Tibial nerve (tissue), 4 donors: Measurements from ENCODE around the gene LAD1. TPM values are rescaled to one million over a fixed set of nuclear protein-coding genes. Genes with fewer than 3 reads are reported as not detected.

Experiments used
- DNase-seq, 2 donors: peaks; one replicate each; pipeline ENCODE4 v3.0.0-alpha.2; 2019; ENCODE audit warnings: low spot score in 2 of 2
- H3K27ac ChIP-seq, 4 donors: fragments of 200-600 bp; sonication (generic) in 3 of 4; one replicate each; pipeline ENCODE4 v1.5.1; 2017 to 2019; ENCODE audit warnings: mild to moderate bottlenecking in 1 of 4
- H3K27me3 ChIP-seq, 2 donors: fragments of 200-600 bp; sonication (generic) in 1 of 2; one replicate each; pipeline versions ENCODE4 v1.5.1 to v1.6.0; 2017 to 2019
- H3K36me3 ChIP-seq, 3 donors: fragments of 200-600 bp; sonication (generic); one replicate each; pipeline ENCODE4 v1.5.1; 2018 to 2019
- H3K4me1 ChIP-seq, 4 donors: fragments of 200-600 bp; sonication (generic) in 3 of 4; one replicate each; pipeline ENCODE4 v1.5.1; 2017 to 2019
- H3K4me3 ChIP-seq, 4 donors: fragments of 200-600 bp; sonication (generic) in 3 of 4; one replicate each; pipeline ENCODE4 v1.5.1; 2017 to 2019; ENCODE audit warnings: mild to moderate bottlenecking in 1 of 4, moderate library complexity in 1 of 4
- H3K9me3 ChIP-seq, 4 donors: fragments of 200-600 bp; sonication (generic) in 3 of 4; one replicate each; pipeline ENCODE4 v1.5.1; 2017 to 2019
- EP300 ChIP-seq, 2 donors: sonication (generic); formaldehyde crosslinking; IDR thresholded peaks; one replicate each; pipeline ENCODE4 v1.6.1; 2017; ENCODE audit warnings: antibody characterized with exemption in 2 of 2, mild to moderate bottlenecking in 1 of 2
- POLR2A ChIP-seq, 2 donors: fragments of 450-650 bp; IDR thresholded peaks; one replicate each; pipeline ENCODE4 v1.6.1; 2017; ENCODE audit warnings: antibody characterized with exemption in 2 of 2, mild to moderate bottlenecking in 2 of 2, moderate library complexity in 2 of 2
- WGBS, 2 donors: methylation state at CpG; one replicate each; pipeline ENCODE4 v1.1.5; 2018; 5-methylcytosine and 5-hydroxymethylcytosine counted together
- total RNA-seq, 4 donors: library from RNA; depleted of rRNA; stranded (reverse); fragments of >200 nt; gene quantifications; one replicate each; pipeline ENCODE4 v1.1.0, GENCODE V29; 2016
- TF ChIP-seq, protein P1 (sequence below), 5 experiments: fragments of 200-600 bp in 3 of 5; fragments of 450-650 bp in 2 of 5; sonication (generic) in 3 of 5; IDR thresholded peaks; one replicate each; pipeline ENCODE4 v1.5.1; 2016 to 2019; ENCODE audit warnings: antibody characterized with exemption in 5 of 5, mild to moderate bottlenecking in 3 of 5, moderate library complexity in 2 of 5

Gene LAD1
- total RNA-seq, 4 donors from 2014 or later, result not detected

GRCh38 chr1:201356701-201357100, 42.4 kb downstream of the LAD1 start:
- H3K36me3 ChIP-seq, result no peaks in the 10 kb centered on the region

DNA sequence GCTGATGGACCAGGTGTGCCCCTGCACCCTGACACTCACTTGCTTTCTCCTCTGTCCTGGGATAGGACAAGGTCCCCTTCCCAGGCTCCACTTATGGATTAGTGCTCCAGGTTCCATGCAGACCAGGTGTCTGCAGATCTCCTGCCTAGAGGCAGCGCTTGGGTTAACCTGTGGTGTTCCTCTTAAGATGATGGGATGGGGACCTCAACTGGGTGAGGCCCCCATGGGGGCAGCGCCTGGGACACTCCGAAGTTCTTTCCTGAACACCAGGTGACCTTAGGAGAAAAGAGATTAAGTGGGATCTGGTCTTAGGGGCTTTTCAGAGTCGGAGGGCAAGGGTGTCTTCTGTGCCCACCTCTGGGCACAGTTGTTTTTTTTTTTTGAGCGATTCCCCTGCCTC, 42.9 kb downstream of the LAD1 start:
- H3K4me3 ChIP-seq, result no peak overlapping the region
- no peaks in the 10 kb centered on the region for H3K4me1 ChIP-seq
- no peak overlapping the region for H3K27ac ChIP-seq
- no peaks in the 10 kb centered on the region for H3K9me3 ChIP-seq
- 89 to 96% methylated on average over 5 of the region's 5 CpGs for WGBS, 2 donors
- TF ChIP-seq, protein P1, sequence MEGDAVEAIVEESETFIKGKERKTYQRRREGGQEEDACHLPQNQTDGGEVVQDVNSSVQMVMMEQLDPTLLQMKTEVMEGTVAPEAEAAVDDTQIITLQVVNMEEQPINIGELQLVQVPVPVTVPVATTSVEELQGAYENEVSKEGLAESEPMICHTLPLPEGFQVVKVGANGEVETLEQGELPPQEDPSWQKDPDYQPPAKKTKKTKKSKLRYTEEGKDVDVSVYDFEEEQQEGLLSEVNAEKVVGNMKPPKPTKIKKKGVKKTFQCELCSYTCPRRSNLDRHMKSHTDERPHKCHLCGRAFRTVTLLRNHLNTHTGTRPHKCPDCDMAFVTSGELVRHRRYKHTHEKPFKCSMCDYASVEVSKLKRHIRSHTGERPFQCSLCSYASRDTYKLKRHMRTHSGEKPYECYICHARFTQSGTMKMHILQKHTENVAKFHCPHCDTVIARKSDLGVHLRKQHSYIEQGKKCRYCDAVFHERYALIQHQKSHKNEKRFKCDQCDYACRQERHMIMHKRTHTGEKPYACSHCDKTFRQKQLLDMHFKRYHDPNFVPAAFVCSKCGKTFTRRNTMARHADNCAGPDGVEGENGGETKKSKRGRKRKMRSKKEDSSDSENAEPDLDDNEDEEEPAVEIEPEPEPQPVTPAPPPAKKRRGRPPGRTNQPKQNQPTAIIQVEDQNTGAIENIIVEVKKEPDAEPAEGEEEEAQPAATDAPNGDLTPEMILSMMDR (IDR thresholded peaks at IDR 0.05), result no peak
- TF ChIP-seq POLR2A (IDR thresholded peaks at IDR 0.05) (no peak), EP300 (IDR thresholded peaks at IDR 0.05) (no peak)
- DNase-seq, result no peak
- H3K36me3 ChIP-seq, result no peaks in the 10 kb centered on the region
- no peaks in the 10 kb centered on the region for H3K27me3 ChIP-seq

More at GRCh38 chr1:201356701-201357100, 42.4 kb downstream of the LAD1 start:
- TF ChIP-seq POLR2A (IDR thresholded peaks at IDR 0.05) (no peak), EP300 (IDR thresholded peaks at IDR 0.05) (no peak)
- TF ChIP-seq, protein P1 (IDR thresholded peaks at IDR 0.05), result no peak
- WGBS, 2 donors, result 88 to 89% methylated on average over 11 of the region's 11 CpGs
- H3K27me3 ChIP-seq, result no peaks in the 10 kb centered on the region
- H3K9me3 ChIP-seq, result no peaks in the 10 kb centered on the region
- no peak overlapping the region for H3K27ac ChIP-seq
- H3K4me1 ChIP-seq, result no peaks in the 10 kb centered on the region
- DNase-seq, result no peak
- no peak overlapping the region for H3K4me3 ChIP-seq

DNA sequence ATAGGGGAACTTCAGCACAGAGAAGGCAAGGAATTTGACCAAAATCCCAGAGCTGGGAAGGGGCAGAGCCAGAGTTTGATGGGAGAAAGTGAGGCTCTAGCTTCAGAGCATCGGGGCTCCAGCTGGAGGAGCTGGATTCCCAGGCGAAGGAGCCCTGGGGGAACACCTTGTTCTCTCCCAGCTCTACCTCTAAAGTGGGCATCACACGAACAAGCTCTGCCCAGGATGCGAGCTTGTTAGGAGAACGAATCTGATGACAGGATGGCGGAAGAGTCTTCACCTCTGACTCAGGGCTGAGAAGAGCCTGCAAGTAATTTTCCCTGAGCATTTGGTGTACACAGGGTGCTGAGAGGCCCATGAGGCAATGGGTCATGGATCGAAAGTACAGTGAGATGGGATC, 43.7 kb downstream of the LAD1 start:
- no peaks in the 10 kb centered on the region for H3K9me3 ChIP-seq
- WGBS, 2 donors, result 87 to 89% methylated on average over 7 of the region's 7 CpGs
- DNase-seq, result no peak
- H3K4me1 ChIP-seq, result no peaks in the 10 kb centered on the region
- H3K27ac ChIP-seq, result no peak overlapping the region
- no peak overlapping the region for H3K4me3 ChIP-seq
- no peak for TF ChIP-seq EP300 (IDR thresholded peaks at IDR 0.05)
- no peak for TF ChIP-seq POLR2A (IDR thresholded peaks at IDR 0.05)
- TF ChIP-seq, protein P1 (IDR thresholded peaks at IDR 0.05), result no peak
- no peaks in the 10 kb centered on the region for H3K36me3 ChIP-seq
- no peaks in the 10 kb centered on the region for H3K27me3 ChIP-seq

DNA sequence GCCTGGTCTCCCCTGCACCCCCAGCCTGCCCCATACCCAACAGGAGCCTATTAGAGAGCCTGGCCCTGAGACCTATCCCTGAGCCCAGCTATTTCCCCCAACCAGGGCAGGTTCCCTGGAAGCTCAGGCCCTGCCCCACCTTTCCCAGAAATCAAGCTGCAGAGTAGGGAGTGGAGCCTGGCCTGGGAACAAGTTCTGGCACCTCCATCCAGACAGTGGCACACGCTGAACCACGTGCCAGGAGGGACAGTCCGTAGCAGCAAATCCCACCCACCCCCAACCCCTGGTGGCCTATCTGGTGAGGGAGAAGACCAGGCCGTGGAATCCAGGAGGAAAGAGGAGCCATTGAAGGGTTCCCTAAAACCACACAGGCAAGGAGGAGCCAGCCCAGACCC, 44.2 kb downstream of the LAD1 start:
- no peaks in the 10 kb centered on the region for H3K9me3 ChIP-seq
- H3K36me3 ChIP-seq, result no peaks in the 10 kb centered on the region
- H3K27me3 ChIP-seq, result no peaks in the 10 kb centered on the region
- no peak for DNase-seq
- no peaks in the 10 kb centered on the region for H3K4me1 ChIP-seq
- H3K4me3 ChIP-seq, result no peak overlapping the region
- TF ChIP-seq POLR2A (IDR thresholded peaks at IDR 0.05), result no peak
- TF ChIP-seq EP300 (IDR thresholded peaks at IDR 0.05), result no peak
- TF ChIP-seq, protein P1 (IDR thresholded peaks at IDR 0.05), result no peak
- WGBS, 2 donors, result 27 to 32% methylated on average over 4 of the region's 4 CpGs
- H3K27ac ChIP-seq, result no peak overlapping the region

DNA sequence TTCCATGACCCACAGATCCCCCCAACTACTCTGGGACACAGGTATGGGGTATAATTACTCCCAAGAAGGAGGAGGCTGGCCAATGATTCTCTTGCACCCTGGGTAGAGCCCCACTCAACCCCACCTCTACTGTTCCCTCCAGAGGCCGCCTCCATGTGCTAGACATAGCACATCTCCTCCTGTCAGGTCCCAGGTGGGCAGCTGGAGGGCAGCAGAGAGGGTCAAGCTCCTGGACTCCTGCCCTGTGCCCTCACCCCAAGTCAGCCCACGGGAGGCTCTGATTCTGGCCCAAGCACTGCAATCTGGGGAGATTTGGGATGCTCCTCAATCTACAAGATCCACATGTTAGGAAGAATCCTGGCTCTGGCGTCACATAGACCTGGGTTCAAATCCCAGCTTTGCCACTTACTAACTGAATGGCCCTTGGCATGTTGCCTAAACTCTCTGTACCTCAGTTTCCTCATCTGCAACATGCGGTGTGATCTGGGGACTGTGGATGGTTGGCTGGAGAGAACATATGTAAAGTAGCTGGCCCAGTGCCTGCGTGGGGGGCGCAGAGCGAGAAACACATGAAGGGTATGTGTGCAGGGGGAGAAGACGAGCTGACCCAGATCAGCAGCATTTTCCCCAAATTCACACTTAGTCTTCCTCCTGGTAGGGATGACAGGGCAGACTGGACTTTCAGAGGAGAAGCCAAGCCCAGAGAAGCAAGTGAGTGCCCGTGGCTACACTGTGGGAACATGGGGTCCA, 44.8 kb downstream of the LAD1 start:
- no peaks in the 10 kb centered on the region for H3K9me3 ChIP-seq
- H3K27ac ChIP-seq, result no peak overlapping the region
- H3K36me3 ChIP-seq, result no peaks in the 10 kb centered on the region
- 84 to 89% methylated on average over 9 of the region's 9 CpGs for WGBS, 2 donors
- H3K4me3 ChIP-seq, result no peak overlapping the region
- TF ChIP-seq EP300 (IDR thresholded peaks at IDR 0.05) (no peak), POLR2A (IDR thresholded peaks at IDR 0.05) (no peak)
- TF ChIP-seq, protein P1 (IDR thresholded peaks at IDR 0.05), result no peak
- DNase-seq, result no peak
- H3K4me1 ChIP-seq, result no peaks in the 10 kb centered on the region
- H3K27me3 ChIP-seq, result no peaks in the 10 kb centered on the region
